Testis (tissue), 3 donors: Measurements from ENCODE around the gene CDS1. TPM values are rescaled to one million over a fixed set of nuclear protein-coding genes. Genes with fewer than 3 reads are reported as not detected.

Experiments
- DNase-seq: peaks from one replicate; pipeline ENCODE4 v3.0.0-alpha.2; 2019
- H3K27ac ChIP-seq, 2 donors: fragments of 200-600 bp; sonication (generic); one replicate each; pipeline ENCODE4 v1.5.1; 2019
- H3K27me3 ChIP-seq: fragments of 200-600 bp; sonication (generic); one replicate; pipeline ENCODE4 v1.5.1; 2019
- H3K36me3 ChIP-seq: fragments of 200-600 bp; sonication (generic); one replicate; pipeline ENCODE4 v1.5.1; 2017; ENCODE audit warnings: low read depth; ENCODE audit errors: missing control alignments
- H3K4me1 ChIP-seq: fragments of 200-600 bp; sonication (generic); one replicate; pipeline ENCODE4 v1.5.1; 2019
- H3K4me3 ChIP-seq, 2 donors: fragments of 200-600 bp; sonication (generic); one replicate each; pipeline ENCODE4 v1.5.1; 2017 to 2019
- H3K9me3 ChIP-seq: fragments of 200-600 bp; sonication (generic); one replicate; pipeline ENCODE4 v1.5.1; 2017
- CTCF ChIP-seq, 3 experiments: fragments of 450-650 bp in 2 of 3; fragments of 200-600 bp in 1 of 3; sonication (generic) in 1 of 3; IDR thresholded peaks; one replicate each; pipeline ENCODE4 v1.5.1; 2016 to 2019; ENCODE audit warnings: antibody characterized with exemption in 3 of 3, mild to moderate bottlenecking in 2 of 3, moderate library complexity in 1 of 3
- POLR2A ChIP-seq: fragments of 450-650 bp; IDR thresholded peaks from one replicate; pipeline ENCODE4 v1.6.1; 2017; ENCODE audit warnings: antibody characterized with exemption, mild to moderate bottlenecking, moderate library complexity
- WGBS, 2 donors: methylation state at CpG; one replicate each; pipeline ENCODE4 v1.1.5; 2018; 5-methylcytosine and 5-hydroxymethylcytosine counted together
- intact Hi-C: fragments of 100-400 bp; cut with DNase I; formaldehyde crosslinking; loops from one replicate; pipeline ENCODE4 v1.15.1; 2023; ENCODE audit warnings: low total_unique reads
- polyA plus RNA-seq: library from polyadenylated mRNA; stranded (reverse); fragments of 350-450 nt; fragmentation: Illumina TruSeq; extraction: RNeasy Lipid Tissue Mini Kit (QIAGEN cat#74804); gene quantifications from one replicate; pipeline ENCODE4 v1.2.3, GENCODE V29; 2014; ENCODE audit warnings: low read depth, low replicate concordance; ENCODE audit not compliant: insufficient read depth
- total RNA-seq, 2 donors: library from RNA; depleted of rRNA; stranded (reverse); fragments of >200 nt; gene quantifications; one replicate each; pipeline ENCODE4 v1.2.3, GENCODE V29; 2016

Gene CDS1
- total and polyA plus RNA-seq, 3 donors from 2014 or later, result 13.5 to 20.3 (median 15.2) TPM

GRCh38 chr4:84672177-84672576 is 89.2 kb downstream of the CDS1 start:
- intact Hi-C loops, result no loop called here

GRCh38 chr4:84673475-84674240 is 90.7 kb downstream of the CDS1 start:
- no peaks in the 10 kb centered on the region for H3K27me3 ChIP-seq
- H3K9me3 ChIP-seq, result no peaks in the 10 kb centered on the region
- no peak overlapping the region for H3K27ac ChIP-seq
- H3K4me3 ChIP-seq, result no peak overlapping the region
- intact Hi-C loops, result no loop called here
- no peaks in the 10 kb centered on the region for H3K4me1 ChIP-seq
- TF ChIP-seq CTCF (IDR thresholded peaks at IDR 0.05), result no peak
- TF ChIP-seq POLR2A, result no peak
- no peak for DNase-seq
- H3K36me3 ChIP-seq, result no peaks in the 10 kb centered on the region
- 50 to 56% methylated on average over 1 of the region's 1 CpG for WGBS, 2 donors

More at GRCh38 chr4:84672177-84672576, 89.2 kb downstream of the CDS1 start:
- TF ChIP-seq CTCF (IDR thresholded peaks at IDR 0.05) (no peak), POLR2A (no peak)
- Histone ChIP-seq H3K9me3 (no peaks in the 10 kb centered on the region), H3K36me3 (no peaks in the 10 kb centered on the region), H3K27ac (no peak overlapping the region), H3K4me3 (no peak overlapping the region), H3K4me1 (no peaks in the 10 kb centered on the region), H3K27me3 (no peaks in the 10 kb centered on the region)
- no peak for DNase-seq

- Histone ChIP-seq H3K27ac (no peak overlapping the region), H3K9me3 (no peaks in the 10 kb centered on the region), H3K36me3 (no peaks in the 10 kb centered on the region), H3K4me3 (no peak overlapping the region), H3K4me1 (no peaks in the 10 kb centered on the region), H3K27me3 (no peaks in the 10 kb centered on the region)
- intact Hi-C loops, result no loop called here
- no peak for DNase-seq
- WGBS, 2 donors, result 76 to 88% methylated on average over 9 of the region's 9 CpGs
- TF ChIP-seq POLR2A, result no peak
- TF ChIP-seq CTCF (IDR thresholded peaks at IDR 0.05), result no peak
These were observed 94.2 kb downstream of the CDS1 start for GRCh38 chr4:84677093-84677492.

- H3K4me3 ChIP-seq, result no peak overlapping the region
These were observed 95.1 kb downstream of the CDS1 start for GRCh38 chr4:84677995-84678394.

More at GRCh38 chr4:84677995-84678394, 95.1 kb downstream of the CDS1 start:
- Histone ChIP-seq H3K27me3 (no peaks in the 10 kb centered on the region), H3K27ac (no peak overlapping the region), H3K9me3 (no peaks in the 10 kb centered on the region), H3K4me1 (no peaks in the 10 kb centered on the region), H3K36me3 (no peaks in the 10 kb centered on the region)
- no peak for DNase-seq
- intact Hi-C loops, result no loop called here
- TF ChIP-seq POLR2A (no peak), CTCF (IDR thresholded peaks at IDR 0.05) (no peak)
- WGBS, 2 donors, result 93 to 94% methylated on average over 5 of the region's 5 CpGs
